ENCODE results near the gene RGMB. TPM values are rescaled to one million over a fixed set of nuclear protein-coding genes. Genes with fewer than 3 reads are reported as not detected.

RGMB gene
- total and polyA plus RNA-seq, 2 donors (not counting 3 experiments of a cell fraction or from before 2014, with no cell fraction given) = 15.0 to 31.3 TPM

- intact Hi-C loops (cut with micrococcal nuclease) (no loop called here), dilution Hi-C loops (cut with MboI; ENCODE audit: extremely low pct_ligation_motif_present, low sequenced_read_pairs) (no loop called here)
- H3K4me1 ChIP-seq (ENCODE audit: control insufficient read depth, extremely low read depth, insufficient read depth, low read length) = no peaks in the 10 kb centered on the region
- CTCF ChIA-PET = no interaction called here
- TF ChIP-seq JUN (IDR thresholded peaks at IDR 0.05; ENCODE audit: borderline replicate concordance, insufficient read depth, insufficient read length, low read depth) (no peak), CTCF (IDR thresholded peaks at IDR 0.05; ENCODE audit: extremely low read depth in 1 of 2, insufficient read depth in 1 of 2, low read depth in 1 of 2, low read length in 2 of 2) (no peak), GATA2 (IDR thresholded peaks at IDR 0.05; ENCODE audit: insufficient read depth, insufficient read length, low read depth, low read length) (no peak), POLR2A (IDR thresholded peaks at IDR 0.05; ENCODE audit: low read depth, low read length) (no peak), POLR2AphosphoS5 (IDR thresholded peaks at IDR 0.05; ENCODE audit: insufficient read depth, low read depth, low read length) (no peak), MAX (IDR thresholded peaks at IDR 0.05; ENCODE audit: insufficient read depth, insufficient read length) (no peak), EZH2 (IDR thresholded peaks at IDR 0.05; ENCODE audit: borderline replicate concordance, low read depth, low read length, severe bottlenecking) (no peak), FOS (IDR thresholded peaks at IDR 0.05; ENCODE audit: borderline replicate concordance, insufficient read depth, low read length) (no peak), MYC (IDR thresholded peaks at IDR 0.05; ENCODE audit: low read depth, low read length) (no peak)
- H3K9me1 ChIP-seq (replicated peaks; ENCODE audit: control insufficient read depth, extremely low read depth, insufficient read depth, low read length) = no peaks in the 10 kb centered on the region
- no peaks in the 10 kb centered on the region for H3K27me3 ChIP-seq (ENCODE audit: control insufficient read depth in 2 of 2, insufficient read depth in 2 of 2, low read length in 2 of 2)
- FAIRE-seq (no peak), DNase-seq (ENCODE audit: low read depth, low spot score) (peak; percentile 52)
- H3K79me2 ChIP-seq (ENCODE audit: control insufficient read depth, insufficient read depth, low read length) = no peaks in the 10 kb centered on the region
- H3K9me3 ChIP-seq (replicated peaks; ENCODE audit: control insufficient read depth, insufficient read depth, low read length) = no peaks in the 10 kb centered on the region
- BruUV-seq (replicated peaks) = no TSS peak
- POLR2A ChIA-PET = no interaction called here
- H3K4me2 ChIP-seq (ENCODE audit: insufficient read depth, low read length) = no peak overlapping the region
- no peak overlapping the region for H3K27ac ChIP-seq (ENCODE audit: insufficient read depth, low read depth, low read length)
- H3K4me3 ChIP-seq (replicated peaks in 1 of 3; ENCODE audit: insufficient read depth in 1 of 3, low read depth in 1 of 3, low read length in 3 of 3) = no peak overlapping the region
- no peak overlapping the region for H2AFZ ChIP-seq (ENCODE audit: low read depth, low read length)
- no peak overlapping the region for H3K9ac ChIP-seq (replicated peaks; ENCODE audit: extremely low read depth, insufficient read depth, low read length)
- H4K20me1 ChIP-seq (replicated peaks; ENCODE audit: control insufficient read depth, extremely low read depth, insufficient read depth, low read length) = no peaks in the 10 kb centered on the region
- no peaks in the 10 kb centered on the region for H3K36me3 ChIP-seq (ENCODE audit: control insufficient read depth in 2 of 2, extremely low read depth in 1 of 2, insufficient read depth in 2 of 2, low read length in 2 of 2)
These were observed 43.2 kb downstream of the RGMB start for GRCh38 chr5:98816582-98817222.

Data from endothelial cell of umbilical vein (primary cell).